K562 (cell line): ENCODE measurements around the gene GLMP. TPM values are rescaled to one million over a fixed set of nuclear protein-coding genes. Genes with fewer than 3 reads are reported as not detected.

Source experiments
- ATAC-seq: fragments of 200-7000 bp; cut with Tn5 transposase; 3 replicates; pipeline ENCODE4 v1.9.1; 2020; ENCODE audit warnings: moderate library complexity
- BruUV-seq: library from RNA; stranded (reverse); fragments of 400-500 nt; replicated peaks from 2 replicates; lab custom pipeline; 2021; lab: Mats Ljungman, UMichigan
- CTCF ChIA-PET: fragments of 300-600 bp; formaldehyde crosslinking; extraction: SDS; loops from one replicate; lab custom pipeline; 2021; ENCODE audit warnings: low intra/inter-chr PET ratio; lab: Yijun Ruan, JAX
- POLR2A ChIA-PET: fragments of 300-600, 350-650 bp; sonication (Branson Sonifier 250); formaldehyde crosslinking; extraction: SDS; loops from one replicate; lab custom pipeline; 2021; ENCODE audit warnings: antibody characterized with exemption, inconsistent platforms; lab: Yijun Ruan, JAX
- DNase-seq, 4 experiments: peaks; one replicate each; pipeline versions ENCODE4 v3.0.0 to v3.0.0-alpha.2; 2011 to 2018; ENCODE audit warnings: low spot score in 3 of 4, mixed read lengths in 3 of 4; ENCODE audit errors: extremely low read depth in 1 of 4
- FAIRE-seq: peaks from 2 replicates; lab custom pipeline; 2011; peaks lifted over from hg19 to GRCh38; lab: Jason Lieb, UNC
- H2AFZ ChIP-seq: 2 replicates; pipeline ENCODE4 v1.6.0; 2011; ENCODE audit warnings: low read depth, low read length, control low read depth, inconsistent platforms
- H3K27ac ChIP-seq: fragments of 200-600 bp; 3 replicates; pipeline ENCODE4 v1.8.0; 2011; ENCODE audit warnings: low read depth, mild to moderate bottlenecking, control low read depth, inconsistent platforms, low read length, moderate library complexity, mixed read lengths; ENCODE audit errors: extremely low read depth
- H3K27me3 ChIP-seq, 2 experiments: fragments of 300-600 bp in 1 of 2; 2 replicates in 1 of 2; 3 replicates in 1 of 2; pipeline versions ENCODE4 v1.6.0 to v1.8.0; 2011; ENCODE audit warnings: inconsistent platforms in 2 of 2, low read length in 2 of 2, mild to moderate bottlenecking in 1 of 2, mixed read lengths in 1 of 2, moderate library complexity in 1 of 2; ENCODE audit not compliant: control insufficient read depth in 2 of 2, insufficient read depth in 2 of 2
- H3K36me3 ChIP-seq: fragments of 300-600 bp; 3 replicates; pipeline ENCODE4 v1.8.0; 2011; ENCODE audit warnings: mild to moderate bottlenecking, low read length, inconsistent platforms; ENCODE audit not compliant: control insufficient read depth, insufficient read depth
- H3K4me1 ChIP-seq, 2 experiments: fragments of 200-600 bp in 1 of 2; replicated peaks in 1 of 2; 2 replicates in 1 of 2; 3 replicates in 1 of 2; pipeline versions ENCODE4 v1.5.1 to v1.8.0; 2011; ENCODE audit warnings: inconsistent platforms in 2 of 2, low read length in 2 of 2, mild to moderate bottlenecking in 1 of 2, mixed read lengths in 1 of 2, moderate library complexity in 1 of 2; ENCODE audit not compliant: control insufficient read depth in 2 of 2, insufficient read depth in 2 of 2
- H3K4me2 ChIP-seq: 2 replicates; pipeline ENCODE4 v1.6.1; 2011; ENCODE audit warnings: low read length, control low read depth, inconsistent platforms, mixed read lengths; ENCODE audit not compliant: insufficient read depth
- H3K4me3 ChIP-seq: fragments of 200-600 bp; sonication (generic), shearing (Covaris generic); 2 replicates; pipeline ENCODE4 v1.5.1; 2016; ENCODE audit warnings: control low read depth, inconsistent platforms
- H3K79me2 ChIP-seq: fragments of 200-600 bp; 3 replicates; pipeline ENCODE4 v1.8.0; 2011; ENCODE audit warnings: low read length, inconsistent platforms; ENCODE audit not compliant: control insufficient read depth, insufficient read depth
- H3K9ac ChIP-seq, 2 experiments: 2 replicates each; pipeline versions ENCODE4 v1.6.0 to v1.6.1; 2011; ENCODE audit warnings: low read depth in 2 of 2, low read length in 2 of 2, control low read depth in 1 of 2, inconsistent platforms in 1 of 2, mild to moderate bottlenecking in 1 of 2, mixed read lengths in 1 of 2; ENCODE audit not compliant: insufficient read depth in 1 of 2
- H3K9me1 ChIP-seq: one replicate; pipeline ENCODE4 v1.6.0; 2011; ENCODE audit warnings: inconsistent platforms, mild to moderate bottlenecking, low read length, moderate library complexity; ENCODE audit not compliant: control insufficient read depth, insufficient read depth
- H3K9me3 ChIP-seq: replicated peaks from 2 replicates; pipeline ENCODE4 v1.5.1; 2011; ENCODE audit warnings: low read depth, low read length, inconsistent platforms; ENCODE audit not compliant: control insufficient read depth, insufficient read depth
- H4K20me1 ChIP-seq: replicated peaks from 2 replicates; pipeline ENCODE4 v1.6.1; 2011; ENCODE audit warnings: low read length, inconsistent platforms, mixed read lengths; ENCODE audit not compliant: control insufficient read depth, insufficient read depth
- ARID2 ChIP-seq: fragments of 450-650 bp; IDR thresholded peaks from 2 replicates; pipeline ENCODE4 v1.6.1; 2017; ENCODE audit warnings: antibody characterized with exemption, mild to moderate bottlenecking
- EHMT2 ChIP-seq: fragments of 450-650 bp; IDR thresholded peaks from 2 replicates; pipeline ENCODE4 v1.6.1; 2018; ENCODE audit warnings: antibody characterized with exemption
- FOXA1 ChIP-seq: fragments of 450-650 bp; IDR thresholded peaks from 2 replicates; pipeline ENCODE4 v1.6.1; 2016; ENCODE audit warnings: mild to moderate bottlenecking, borderline replicate concordance
- POLR3A ChIP-seq: IDR thresholded peaks from 2 replicates; pipeline ENCODE4 v1.6.1; 2011; ENCODE audit warnings: borderline replicate concordance, mild to moderate bottlenecking, moderate library complexity; ENCODE audit not compliant: insufficient read length, insufficient read depth; ENCODE audit errors: extremely low read depth
- POU5F1 ChIP-seq: fragments of 150-350 bp; IDR thresholded peaks from 2 replicates; pipeline ENCODE4 v1.6.1; 2014; ENCODE audit warnings: borderline replicate concordance, low read length, low read depth, mild to moderate bottlenecking; ENCODE audit not compliant: partially characterized antibody
- RAD51 ChIP-seq: fragments of 450-650 bp; IDR thresholded peaks from 2 replicates; pipeline ENCODE4 v1.7.1; 2016; ENCODE audit warnings: low read depth, mild to moderate bottlenecking, borderline replicate concordance
- RBBP5 ChIP-seq: fragments of 200-600 bp; sonication (generic); IDR thresholded peaks from 2 replicates; pipeline ENCODE4 v1.6.1; 2012; ENCODE audit warnings: borderline replicate concordance, mild to moderate bottlenecking, low read length, control low read depth, inconsistent platforms; ENCODE audit not compliant: insufficient read depth, poor library complexity, severe bottlenecking
- RBM22 ChIP-seq: fragments of 200-400 bp; formaldehyde crosslinking; IDR thresholded peaks from 2 replicates; pipeline ENCODE4 v1.6.1; 2018; ENCODE audit warnings: low read length, low read depth; ENCODE audit not compliant: poor library complexity, severe bottlenecking
- SIRT6 ChIP-seq: IDR thresholded peaks from one replicate; pipeline ENCODE4 v1.6.1; 2012; ENCODE audit warnings: low read depth, mild to moderate bottlenecking, control low read depth, inconsistent platforms, low read length, moderate library complexity
- SMARCB1 ChIP-seq: IDR thresholded peaks from 2 replicates; pipeline ENCODE4 v1.6.1; 2011; ENCODE audit warnings: improper control_type of control experiment, low read depth; ENCODE audit not compliant: insufficient read length
- SOX6 ChIP-seq: fragments of 450-650 bp; IDR thresholded peaks from 2 replicates; pipeline ENCODE4 v1.6.1; 2014; ENCODE audit warnings: mild to moderate bottlenecking
- SUPT5H ChIP-seq: fragments of 450-650 bp; IDR thresholded peaks from 2 replicates; pipeline ENCODE4 v1.6.1; 2016
- ZNF224 ChIP-seq: sonication (generic); formaldehyde crosslinking; IDR thresholded peaks from 2 replicates; pipeline ENCODE4 v1.8.0; 2022; ENCODE audit warnings: mild to moderate bottlenecking, missing genetic modification reagents
- ZNF644 ChIP-seq: fragments of 200-800 bp; sonication (Bioruptor generic); IDR thresholded peaks from 2 replicates; pipeline ENCODE4 v1.6.1; 2016; ENCODE audit warnings: low read depth, missing genetic modification characterization, missing compliant biosample characterization
- ZSCAN32 ChIP-seq: fragments of 450-650 bp; formaldehyde crosslinking; IDR thresholded peaks from 2 replicates; pipeline ENCODE4 v1.4.0; 2020; ENCODE audit warnings: mild to moderate bottlenecking, moderate library complexity
- WGBS: fragments of 100-300 bp; shearing (Covaris generic); methylation state at CpG from one replicate; pipeline ENCODE4 v1.1.6; 2016; ENCODE audit warnings: low coverage, mixed read lengths; ENCODE audit not compliant: insufficient coverage; ENCODE audit errors: missing lambda C conversion rate; 5-methylcytosine and 5-hydroxymethylcytosine counted together
- in situ Hi-C: fragments of 300-500 bp; cut with MboI; formaldehyde crosslinking; loops from 4 replicates; pipeline ENCODE4 v1.15.0; 2018; ENCODE audit warnings: inconsistent platforms, mixed read lengths
- intact Hi-C: fragments of 100-400 bp; cut with micrococcal nuclease; formaldehyde crosslinking; loops from 2 replicates; pipeline ENCODE4 v1.14.2; 2022
- polyA plus RNA-seq, 8 experiments: library from polyadenylated mRNA; depleted of rRNA in 4 of 8; stranded (reverse) in 5 of 8; unstranded in 3 of 8; fragments of >200 nt; fragmentation: Nextera tagmentation in 2 of 8; fragmentation: Illumina TruSeq in 1 of 8; extraction: Ambion mirVana in 2 of 8; extraction: Trizol in 1 of 8; gene quantifications; 2 replicates each; pipeline versions ENCODE4 v1.2.1 to v1.2.3, GENCODE V29; 2011 to 2014; ENCODE audit warnings: inconsistent platforms in 1 of 8, missing spikeins in 1 of 8
- total RNA-seq, 7 experiments: library from RNA; depleted of rRNA in 6 of 7; stranded (reverse); fragments of >200 nt in 6 of 7; fragmentation: Illumina TruSeq in 2 of 7; extraction: Trizol in 2 of 7; gene quantifications; 2 replicates each; pipeline versions ENCODE4 v1.2.1 to v1.2.3, GENCODE V29; 2011 to 2021; ENCODE audit warnings: low replicate concordance in 1 of 7
- TF ChIP-seq, protein P1 (sequence below): sonication (generic); formaldehyde crosslinking; IDR thresholded peaks from 2 replicates; pipeline ENCODE4 v1.8.1; 2023; ENCODE audit warnings: mild to moderate bottlenecking, missing genetic modification reagents
- TF ChIP-seq, protein P2 (sequence below): sonication (generic); formaldehyde crosslinking; IDR thresholded peaks from 2 replicates; pipeline ENCODE4 v1.9.0; 2022; ENCODE audit warnings: mild to moderate bottlenecking, missing genetic modification reagents
- TF ChIP-seq, protein P3 (sequence below): sonication (generic); formaldehyde crosslinking; IDR thresholded peaks from 2 replicates; pipeline ENCODE4 v1.8.0; 2022; ENCODE audit warnings: missing genetic modification reagents, mild to moderate bottlenecking, moderate library complexity, borderline replicate concordance

Gene GLMP
- total and polyA plus RNA-seq, 9 of the 15 experiments (the other 6 are each of a cell fraction or from before 2014, with no cell fraction given): 8.3 to 28.2 (median 22.4) TPM

DNA sequence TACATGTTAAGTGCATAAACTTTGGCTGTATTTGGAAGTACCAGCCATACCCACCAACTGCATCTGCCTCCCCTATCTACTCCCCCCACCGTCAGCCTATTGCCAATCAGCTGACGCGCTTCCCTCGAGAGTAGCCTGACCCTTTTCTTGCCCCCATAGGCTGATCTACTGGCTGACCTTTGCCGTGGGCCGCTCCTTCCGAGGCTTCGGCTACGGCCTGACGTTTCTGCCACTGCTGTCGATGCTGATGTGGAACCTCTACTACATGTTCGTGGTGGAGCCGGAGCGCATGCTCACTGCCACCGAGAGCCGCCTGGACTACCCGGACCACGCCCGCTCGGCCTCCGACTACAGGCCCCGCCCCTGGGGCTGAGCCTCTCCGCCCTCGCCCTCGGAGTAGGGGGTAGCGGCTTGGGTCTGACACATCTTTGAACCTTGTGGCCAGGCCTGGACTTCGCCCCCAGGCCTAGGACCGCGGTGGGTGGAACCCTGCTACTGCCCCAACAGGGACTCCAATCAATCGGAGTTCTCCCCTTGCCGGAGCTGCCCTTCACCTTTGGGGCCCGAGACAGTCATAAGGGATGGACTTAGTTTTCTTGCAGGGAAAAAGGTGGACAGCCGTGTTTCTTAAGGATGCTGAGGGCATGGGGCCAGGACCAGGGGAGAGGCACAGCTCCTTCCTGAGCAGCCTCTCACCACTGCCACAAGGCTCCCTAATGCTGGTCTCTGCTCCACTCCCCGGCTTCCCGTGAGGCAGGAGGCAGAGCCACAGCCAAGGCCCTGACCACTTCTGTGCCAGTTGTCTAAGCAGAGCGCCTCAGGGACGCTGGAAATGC, 4.0 kb downstream of the GLMP start:
- Histone ChIP-seq H4K20me1 (no peaks in the 10 kb centered on the region), H3K9me3 (no peaks in the 10 kb centered on the region), H3K9ac (peak overlapping the region in 1 of 2 experiments; percentile 45; a peak in 1 of 4 replicates), H3K79me2 (no peaks in the 10 kb centered on the region), H3K36me3 (peaks cover 24% of the 10 kb centered on the region; the same call in 2 of the 3 replicates), H3K4me1 (peaks cover 7 to 15% of the 10 kb centered on the region in 2 experiments; a peak in 4 of 5 replicates), H3K4me3 (no peak overlapping the region), H3K27ac (no peak overlapping the region), H3K4me2 (no peak overlapping the region), H3K9me1 (no peaks in the 10 kb centered on the region), H3K27me3 (no peaks in the 10 kb centered on the region), H2AFZ (no peak overlapping the region)
- ChIA-PET CTCF (no interaction called here), POLR2A (interaction anchor here (1.0 kb wide), 1 partner anchor 8 kb away, joined by 5 read pairs; the partner anchor contains the start of gene SMG5)
- in situ Hi-C loops (no loop called here), intact Hi-C loops (no loop called here)
- DNase-seq (peak; percentile 42 to 72 (median 56)), ATAC-seq (peak; percentile 78), FAIRE-seq (no peak)
- WGBS: 81% methylated on average over 36 of the region's 37 CpGs
- BruUV-seq: no TSS peak
- TF ChIP-seq FOXA1 (no peak), ZNF224 (CRISPR knock-in tag) (0 out of 2 replicates have a peak, but pooled peaks have one; percentile 21), ZNF644 (tag) (no peak), SOX6 (no peak), RBM22 (no peak), POLR3A (no peak), RBBP5 (no peak), RAD51 (no peak), EHMT2 (no peak), POU5F1 (no peak), ARID2 (no peak), SMARCB1 (no peak), SIRT6 (no peak), SUPT5H (peak; percentile 28; the same call in 1 of the 2 replicates), ZSCAN32 (no peak)
- TF ChIP-seq, protein P1, sequence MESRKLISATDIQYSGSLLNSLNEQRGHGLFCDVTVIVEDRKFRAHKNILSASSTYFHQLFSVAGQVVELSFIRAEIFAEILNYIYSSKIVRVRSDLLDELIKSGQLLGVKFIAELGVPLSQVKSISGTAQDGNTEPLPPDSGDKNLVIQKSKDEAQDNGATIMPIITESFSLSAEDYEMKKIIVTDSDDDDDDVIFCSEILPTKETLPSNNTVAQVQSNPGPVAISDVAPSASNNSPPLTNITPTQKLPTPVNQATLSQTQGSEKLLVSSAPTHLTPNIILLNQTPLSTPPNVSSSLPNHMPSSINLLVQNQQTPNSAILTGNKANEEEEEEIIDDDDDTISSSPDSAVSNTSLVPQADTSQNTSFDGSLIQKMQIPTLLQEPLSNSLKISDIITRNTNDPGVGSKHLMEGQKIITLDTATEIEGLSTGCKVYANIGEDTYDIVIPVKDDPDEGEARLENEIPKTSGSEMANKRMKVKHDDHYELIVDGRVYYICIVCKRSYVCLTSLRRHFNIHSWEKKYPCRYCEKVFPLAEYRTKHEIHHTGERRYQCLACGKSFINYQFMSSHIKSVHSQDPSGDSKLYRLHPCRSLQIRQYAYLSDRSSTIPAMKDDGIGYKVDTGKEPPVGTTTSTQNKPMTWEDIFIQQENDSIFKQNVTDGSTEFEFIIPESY (CRISPR knock-in tag): no peak
- TF ChIP-seq, protein P2, sequence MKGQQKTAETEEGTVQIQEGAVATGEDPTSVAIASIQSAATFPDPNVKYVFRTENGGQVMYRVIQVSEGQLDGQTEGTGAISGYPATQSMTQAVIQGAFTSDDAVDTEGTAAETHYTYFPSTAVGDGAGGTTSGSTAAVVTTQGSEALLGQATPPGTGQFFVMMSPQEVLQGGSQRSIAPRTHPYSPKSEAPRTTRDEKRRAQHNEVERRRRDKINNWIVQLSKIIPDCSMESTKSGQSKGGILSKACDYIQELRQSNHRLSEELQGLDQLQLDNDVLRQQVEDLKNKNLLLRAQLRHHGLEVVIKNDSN (CRISPR knock-in tag): 0 out of 2 replicates have a peak, but pooled peaks have one; percentile 28
- TF ChIP-seq, protein P3, sequence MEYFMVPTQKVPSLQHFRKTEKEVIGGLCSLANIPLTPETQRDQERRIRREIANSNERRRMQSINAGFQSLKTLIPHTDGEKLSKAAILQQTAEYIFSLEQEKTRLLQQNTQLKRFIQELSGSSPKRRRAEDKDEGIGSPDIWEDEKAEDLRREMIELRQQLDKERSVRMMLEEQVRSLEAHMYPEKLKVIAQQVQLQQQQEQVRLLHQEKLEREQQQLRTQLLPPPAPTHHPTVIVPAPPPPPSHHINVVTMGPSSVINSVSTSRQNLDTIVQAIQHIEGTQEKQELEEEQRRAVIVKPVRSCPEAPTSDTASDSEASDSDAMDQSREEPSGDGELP (CRISPR knock-in tag): peak; percentile 75
